Measurements from ENCODE around the gene LDB1.

- TF ChIP-seq CTCF (IDR thresholded peaks at IDR 0.05; ENCODE audit: extremely low read depth in 1 of 2, insufficient read depth in 1 of 2, low read depth in 1 of 2, low read length in 2 of 2) (no peak), POLR2A (IDR thresholded peaks at IDR 0.05; ENCODE audit: low read depth, low read length) (no peak), POLR2AphosphoS5 (IDR thresholded peaks at IDR 0.05; ENCODE audit: insufficient read depth, low read depth, low read length) (no peak), MYC (IDR thresholded peaks at IDR 0.05; ENCODE audit: low read depth, low read length) (no peak), EZH2 (IDR thresholded peaks at IDR 0.05; ENCODE audit: borderline replicate concordance, low read depth, low read length, severe bottlenecking) (no peak), MAX (IDR thresholded peaks at IDR 0.05; ENCODE audit: insufficient read depth, insufficient read length) (no peak)
These were observed 12.0 kb upstream of the LDB1 start for GRCh38 chr10:102132193-102132562.

All from endothelial cell of umbilical vein (primary cell).